HG02623 (cell line): ENCODE results near the gene SRSF10.
"Not testable (repeated sequence)": the region's sequence is repeated elsewhere in the genome, so short reads cannot be mapped to it uniquely, and the experiment has no call there.

Experiments used
- ATAC-seq: cut with Tn5 transposase; IDR thresholded peaks from one replicate; pipeline ENCODE4 v1.9.1; 2021; ENCODE audit warnings: moderate library complexity; ENCODE audit not compliant: unreplicated experiment

The SRSF10 gene

GRCh38 chr1:23999156-23999671 lies 19.1 kb upstream of the SRSF10 start:
- no peak for ATAC-seq

DNA sequence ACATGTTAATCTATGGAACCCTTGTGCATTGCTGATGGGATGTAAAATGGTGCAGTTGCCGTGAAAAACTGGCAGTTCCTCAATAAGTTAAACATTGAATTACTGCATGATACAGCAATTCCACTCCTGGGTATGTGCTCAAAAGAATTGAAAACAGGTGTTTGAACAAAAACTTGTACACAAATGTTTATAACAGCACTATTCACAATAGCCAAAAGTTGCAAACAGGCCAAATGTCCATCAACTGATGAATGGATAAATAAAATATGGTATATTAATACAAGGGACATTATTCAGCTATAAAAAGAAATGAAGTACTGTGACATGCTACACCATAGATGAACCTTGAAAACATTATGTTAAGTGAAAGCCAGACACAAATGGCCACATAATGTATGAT lies 17.7 kb upstream of the SRSF10 start:
- no peak for ATAC-seq

DNA sequence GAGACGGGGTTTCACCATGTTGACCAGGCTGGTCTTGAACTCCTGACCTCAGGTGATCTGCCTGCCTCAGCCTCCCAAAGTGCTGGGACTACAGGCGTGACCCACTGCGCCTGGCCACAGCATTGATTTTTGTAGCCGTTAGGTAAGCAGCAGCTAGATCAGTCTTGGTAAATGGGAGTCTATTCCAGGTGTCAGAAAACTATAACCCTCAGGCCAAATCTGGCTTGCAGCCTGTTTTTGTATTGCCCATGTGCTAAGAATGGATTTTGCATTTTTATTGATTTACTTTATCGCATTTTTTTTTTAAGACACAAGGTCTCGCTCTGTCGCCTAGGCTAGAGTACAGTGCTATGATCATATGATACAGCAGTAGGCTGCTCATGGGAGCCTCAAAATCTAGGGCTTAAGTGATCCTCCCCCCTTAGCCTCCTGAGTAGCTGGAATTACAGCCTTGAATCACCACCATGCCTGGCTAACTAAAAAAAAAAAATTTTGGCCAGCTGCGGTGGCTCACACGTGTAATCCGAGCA lies 16.6 kb upstream of the SRSF10 start:
- no peak for ATAC-seq

DNA sequence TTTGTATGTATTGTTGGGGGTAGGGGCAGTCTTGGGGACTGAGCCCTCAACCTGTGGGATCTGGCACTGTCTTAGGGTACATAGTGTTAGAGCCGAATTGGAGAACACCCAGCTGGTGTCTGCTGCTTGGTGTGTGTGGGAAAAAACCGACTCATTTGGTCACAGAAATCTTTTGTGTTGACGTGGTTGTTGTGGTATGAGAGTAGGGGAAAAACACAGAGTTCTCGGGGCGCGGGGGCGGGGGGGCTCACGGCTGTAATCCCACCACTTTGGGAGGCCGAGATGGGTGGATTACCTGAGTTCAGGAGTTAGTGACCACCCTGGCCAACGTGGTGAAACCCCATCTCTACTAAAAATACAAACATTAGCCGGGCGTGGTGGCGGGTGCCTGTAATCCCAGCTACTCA lies 15.3 kb upstream of the SRSF10 start:
- no peak for ATAC-seq

DNA sequence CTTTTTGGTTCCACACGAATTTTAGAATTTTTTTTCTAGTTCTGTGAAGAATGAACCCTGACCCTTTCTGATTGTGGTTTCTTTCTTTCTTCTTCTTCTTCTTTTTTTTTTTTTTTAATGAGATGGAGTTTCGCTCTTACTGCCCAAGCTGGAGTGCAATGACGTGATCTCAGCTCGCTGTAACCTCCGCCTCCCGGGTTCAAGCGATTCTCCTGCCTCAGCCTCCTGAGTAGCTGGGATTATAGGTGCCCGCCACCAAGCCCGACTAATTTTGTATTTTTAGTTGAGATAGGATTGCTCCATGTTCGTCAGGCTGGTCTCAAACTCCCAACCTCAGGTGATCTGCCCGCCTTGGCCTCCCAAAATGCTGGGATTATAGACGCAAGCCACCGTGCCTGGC lies 11.9 kb upstream of the SRSF10 start:
- not testable (repeated sequence) for ATAC-seq

DNA sequence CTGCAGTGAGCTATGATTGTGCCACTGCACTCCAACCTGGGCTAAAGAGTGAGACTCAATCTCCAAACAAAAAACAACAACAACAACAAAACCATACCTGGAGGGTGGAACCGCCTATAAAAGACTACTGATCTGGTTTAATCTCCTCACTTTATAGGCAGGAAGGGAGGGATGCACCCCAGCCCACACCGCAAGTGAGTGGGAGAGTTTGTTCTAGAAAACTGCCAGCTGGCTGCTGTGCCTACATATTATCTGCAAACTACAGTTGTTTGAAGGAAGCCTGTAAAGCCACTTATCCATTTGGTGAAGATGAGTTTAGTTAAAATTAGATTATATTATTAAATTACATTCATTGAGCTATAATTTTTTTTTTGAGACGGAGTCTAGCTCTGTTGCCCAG lies 9.1 kb upstream of the SRSF10 start:
- ATAC-seq: no peak

- ATAC-seq: not testable (repeated sequence)
Observed at GRCh38 chr1:23987038-23987437, 6.9 kb upstream of the SRSF10 start.

DNA sequence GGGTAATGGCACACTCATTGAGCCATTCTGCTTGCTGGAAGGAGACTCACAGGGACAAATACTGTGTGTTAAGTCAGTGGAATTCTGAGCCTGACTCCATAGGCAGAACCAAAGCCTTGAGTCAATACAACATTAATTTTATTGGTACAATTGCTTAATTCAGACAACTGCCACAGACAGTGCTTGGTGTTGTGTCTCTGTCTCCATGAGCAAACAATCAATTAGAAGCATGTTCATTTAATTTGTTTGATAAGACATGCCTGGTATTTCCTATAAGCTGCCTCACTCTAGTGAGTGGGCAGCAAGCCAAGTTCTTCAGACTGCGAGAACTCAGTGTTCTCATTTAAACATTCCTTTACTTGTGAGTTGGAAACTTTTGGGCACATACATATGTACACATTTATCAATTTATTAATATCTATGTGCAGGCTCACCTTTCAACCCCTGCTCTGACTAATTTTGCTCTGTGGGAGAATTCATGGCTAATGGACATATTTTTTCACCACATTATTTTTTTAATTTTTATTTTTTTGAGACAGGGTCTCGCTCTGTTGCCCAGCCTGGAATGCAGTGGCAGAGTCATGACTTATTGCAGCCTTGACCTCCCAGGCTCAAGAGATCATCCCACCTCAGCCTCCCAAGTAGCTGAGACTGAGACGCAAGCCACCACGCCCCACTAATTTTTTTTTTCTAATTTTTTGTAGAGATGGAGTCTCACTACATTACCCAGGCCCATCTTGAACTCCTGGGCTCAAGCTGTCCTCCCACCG lies 4.5 kb upstream of the SRSF10 start:
- no peak for ATAC-seq

DNA sequence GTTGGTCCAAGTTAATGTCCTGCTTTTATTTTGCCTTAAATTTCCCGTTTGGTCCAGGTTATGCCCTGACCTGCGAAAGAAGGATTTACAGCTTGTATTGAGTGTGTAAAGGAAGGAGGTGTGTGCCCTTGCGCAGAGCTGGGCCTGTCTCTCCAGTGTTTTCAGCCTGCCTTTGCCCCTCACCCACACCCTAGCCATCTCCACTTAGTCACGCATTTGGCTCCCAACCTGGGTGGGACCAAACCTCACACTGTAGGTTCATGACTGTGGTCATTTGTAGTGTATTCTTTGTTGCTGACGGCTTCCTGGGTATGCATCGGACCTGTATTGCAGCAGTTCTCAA lies 572 bp upstream of the SRSF10 start:
- ATAC-seq: no peak

DNA sequence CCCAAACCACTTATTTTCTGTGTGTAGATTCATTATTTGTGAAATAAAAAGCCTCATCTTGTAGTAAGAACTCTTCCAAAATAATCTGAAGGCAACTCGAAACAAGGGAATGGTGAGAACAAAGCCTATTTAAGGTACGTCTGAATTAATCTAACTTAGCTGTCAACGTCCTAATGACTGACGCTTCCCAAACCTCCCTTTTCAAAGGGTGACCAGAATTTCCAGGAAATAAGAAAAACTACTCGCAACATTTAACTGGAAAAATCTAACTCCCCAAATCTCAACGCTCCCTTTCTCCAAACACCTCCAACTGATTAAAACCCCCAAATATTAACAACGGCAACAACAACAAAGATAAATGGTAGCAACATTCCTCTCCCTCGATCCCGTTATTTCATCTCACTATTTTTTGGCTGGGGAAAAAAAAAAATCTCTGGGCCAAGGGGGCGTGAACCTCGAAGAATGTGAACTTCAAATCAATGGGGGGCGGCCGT lies 693 bp downstream of the SRSF10 start:
- ATAC-seq: no peak

GRCh38 chr1:23978805-23979204 lies 1.3 kb downstream of the SRSF10 start:
- ATAC-seq: no peak

DNA sequence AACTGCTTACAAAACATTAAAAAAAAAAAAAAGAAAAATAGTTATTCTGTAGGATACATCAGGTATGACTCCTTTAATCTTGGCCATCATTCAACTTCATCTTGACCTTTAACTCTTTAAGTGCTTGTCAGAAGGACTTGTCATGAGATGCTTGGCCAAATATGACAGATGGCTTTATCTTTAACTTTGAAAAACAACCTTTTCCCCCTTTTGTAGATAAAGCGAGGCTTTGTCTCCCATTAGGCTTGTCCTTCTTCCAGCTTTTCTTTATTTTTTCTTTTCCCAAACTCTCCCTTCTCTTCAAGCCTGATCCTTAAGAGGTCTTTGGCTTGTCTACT lies 2.3 kb downstream of the SRSF10 start:
- ATAC-seq: no peak

GRCh38 chr1:23977187-23977853 lies 2.8 kb downstream of the SRSF10 start:
- ATAC-seq: no peak

GRCh38 chr1:23967871-23968270 lies 12.3 kb downstream of the SRSF10 start:
- ATAC-seq: no peak

GRCh38 chr1:23966973-23967493 lies 13.1 kb downstream of the SRSF10 start:
- no peak for ATAC-seq

- ATAC-seq: no peak
Observed at GRCh38 chr1:23964790-23965740, 15.1 kb downstream of the SRSF10 start.

DNA sequence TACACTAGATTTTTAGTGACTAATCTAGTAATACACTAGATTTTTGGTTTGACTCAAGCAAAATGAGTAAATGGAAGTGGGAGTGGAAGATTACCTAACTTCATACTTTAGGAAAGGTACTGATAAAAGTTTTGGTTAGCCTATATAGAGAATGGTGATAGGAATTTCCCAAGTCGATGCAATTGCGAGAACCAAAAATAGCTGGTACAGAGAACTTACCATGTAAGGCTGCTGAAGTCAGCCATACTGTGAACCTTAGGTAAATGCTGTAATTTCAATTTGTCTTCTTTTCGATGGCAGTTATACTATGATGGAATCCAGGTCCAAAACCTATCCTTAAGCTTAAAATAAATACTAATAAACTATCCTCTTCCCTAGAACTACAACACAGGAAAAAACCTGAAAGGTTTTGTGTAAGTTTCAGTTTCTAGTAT lies 15.9 kb downstream of the SRSF10 start:
- no peak for ATAC-seq

GRCh38 chr1:23963617-23964234 lies 16.4 kb downstream of the SRSF10 start:
- ATAC-seq: no peak

DNA sequence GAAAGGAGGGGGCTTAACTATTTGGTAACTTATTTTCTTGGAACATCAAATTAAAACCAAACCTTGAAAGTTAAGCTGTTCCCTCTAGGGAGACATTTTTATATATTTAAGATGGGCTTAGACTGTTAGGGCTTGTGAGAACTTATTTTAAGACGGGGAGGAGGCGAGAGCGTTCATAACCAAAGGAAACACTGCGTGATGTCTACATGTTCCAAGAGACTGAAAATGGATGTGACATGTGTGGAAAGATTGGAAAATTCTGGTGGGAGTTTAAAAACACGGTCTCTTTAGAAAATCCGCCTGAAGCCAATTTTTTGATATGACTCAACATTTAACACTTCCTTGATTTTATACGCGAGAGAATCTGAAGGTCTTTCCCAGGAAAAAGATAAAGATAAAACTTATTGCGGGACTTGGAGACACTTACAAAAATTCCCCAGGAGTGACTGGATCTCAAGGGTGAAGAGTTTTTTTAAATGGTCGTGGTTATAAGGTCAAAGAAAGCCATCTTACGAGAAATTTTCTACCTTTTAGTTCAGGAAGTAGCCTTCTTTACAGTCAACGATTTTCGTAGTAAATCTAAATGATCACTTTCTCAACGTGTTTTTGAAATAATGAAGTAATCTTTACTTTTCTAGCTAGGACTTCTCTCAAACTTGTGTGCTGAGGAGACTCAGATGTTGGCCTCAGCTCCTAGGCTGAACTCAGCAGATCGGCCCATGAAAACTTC lies 19.7 kb downstream of the SRSF10 start:
- ATAC-seq: no peak
